Keratinocyte (primary cell): ENCODE results near the gene C2CD4A. TPM values are rescaled to one million over a fixed set of nuclear protein-coding genes. Genes with fewer than 3 reads are reported as not detected.

ENCODE experiments used
- DNase-seq: peaks from one replicate; pipeline ENCODE4 v3.0.0-alpha.2; 2011; ENCODE audit warnings: low read depth, missing footprints, low spot score
- FAIRE-seq: peaks from 2 replicates; lab custom pipeline; 2011; peaks lifted over from hg19 to GRCh38; lab: Jason Lieb, UNC
- H2AFZ ChIP-seq: 2 replicates; pipeline ENCODE4 v1.6.0; 2012; ENCODE audit warnings: low read length, control low read depth, inconsistent platforms; ENCODE audit not compliant: control insufficient read depth
- H3K27ac ChIP-seq: 2 replicates; pipeline ENCODE4 v1.5.1; 2011; ENCODE audit warnings: low read length; ENCODE audit not compliant: control insufficient read depth, insufficient read depth
- H3K27me3 ChIP-seq: 3 replicates; pipeline ENCODE4 v1.6.0; 2011; ENCODE audit warnings: low read length; ENCODE audit not compliant: control insufficient read depth, insufficient read depth; ENCODE audit errors: extremely low read depth
- H3K36me3 ChIP-seq, 2 experiments: 2 replicates in 1 of 2; 3 replicates in 1 of 2; pipeline ENCODE4 v1.5.1; 2011; ENCODE audit warnings: low read length in 2 of 2, mild to moderate bottlenecking in 1 of 2; ENCODE audit not compliant: control insufficient read depth in 2 of 2, insufficient read depth in 2 of 2; ENCODE audit errors: extremely low read depth in 1 of 2
- H3K4me1 ChIP-seq: 3 replicates; pipeline ENCODE4 v1.5.1; 2011; ENCODE audit warnings: low read length; ENCODE audit not compliant: control insufficient read depth, insufficient read depth; ENCODE audit errors: extremely low read depth
- H3K4me2 ChIP-seq: 3 replicates; pipeline ENCODE4 v1.6.0; 2011; ENCODE audit warnings: low read depth, low read length; ENCODE audit not compliant: control insufficient read depth, insufficient read depth; ENCODE audit errors: extremely low read depth
- H3K4me3 ChIP-seq, 3 experiments: fragments of 200-600 bp in 1 of 3; sonication (generic) in 1 of 3; 2 replicates in 2 of 3; 3 replicates in 1 of 3; pipeline ENCODE4 v1.5.1; 2011 to 2016; ENCODE audit warnings: low read length in 3 of 3, mild to moderate bottlenecking in 3 of 3, control low read depth in 2 of 3, inconsistent platforms in 1 of 3, low read depth in 1 of 3, mixed read lengths in 1 of 3, mixed run types in 1 of 3, moderate library complexity in 1 of 3; ENCODE audit not compliant: control insufficient read depth in 2 of 3, insufficient read depth in 2 of 3; ENCODE audit errors: extremely low read depth in 1 of 3
- H3K79me2 ChIP-seq: 2 replicates; pipeline ENCODE4 v1.6.0; 2012; ENCODE audit warnings: low read length; ENCODE audit not compliant: control insufficient read depth, insufficient read depth
- H3K9ac ChIP-seq: 3 replicates; pipeline ENCODE4 v1.6.0; 2011; ENCODE audit warnings: low read length; ENCODE audit not compliant: control insufficient read depth, insufficient read depth; ENCODE audit errors: extremely low read depth
- H3K9me1 ChIP-seq: 3 replicates; pipeline ENCODE4 v1.6.0; 2011; ENCODE audit warnings: low read length; ENCODE audit not compliant: control insufficient read depth, insufficient read depth; ENCODE audit errors: extremely low read depth
- H3K9me3 ChIP-seq: 2 replicates; pipeline ENCODE4 v1.5.1; 2012; ENCODE audit warnings: low read depth, low read length; ENCODE audit not compliant: control insufficient read depth
- H4K20me1 ChIP-seq: 3 replicates; pipeline ENCODE4 v1.6.0; 2011; ENCODE audit warnings: low read length; ENCODE audit not compliant: control insufficient read depth, insufficient read depth; ENCODE audit errors: extremely low read depth
- CTCF ChIP-seq, 3 experiments: IDR thresholded peaks in 1 of 3; conservative IDR thresholded peaks in 1 of 3; optimal IDR thresholded peaks in 1 of 3; 2 replicates in 2 of 3; 3 replicates in 1 of 3; pipeline versions ENCODE3 to v1.5.1; 2011; ENCODE audit warnings: low read length in 3 of 3, mild to moderate bottlenecking in 3 of 3, moderate library complexity in 2 of 3, control low read depth in 1 of 3, inconsistent platforms in 1 of 3; ENCODE audit not compliant: insufficient read depth in 2 of 3; ENCODE audit errors: extremely low read depth in 1 of 3
- EZH2 ChIP-seq: IDR thresholded peaks from one replicate; pipeline ENCODE4 v1.6.1; 2012; ENCODE audit warnings: inconsistent platforms, mild to moderate bottlenecking, low read length, moderate library complexity
- dilution Hi-C: fragments of 300-500 bp; cut with MboI; formaldehyde crosslinking; loops from one replicate; pipeline ENCODE4 v1.7.0; 2020; ENCODE audit warnings: low sequenced_read_pairs; ENCODE audit not compliant: extremely low pct_ligation_motif_present
- polyA plus RNA-seq, 5 experiments: library from polyadenylated mRNA; depleted of rRNA in 3 of 5; stranded (reverse) in 3 of 5; stranded (forward) in 1 of 5; unstranded in 1 of 5; fragments of >200 nt; gene quantifications; 1 replicate in 1 of 5; 2 replicates in 3 of 5; 3 replicates in 1 of 5; pipeline versions ENCODE4 v1.2.1 to v1.2.3, GENCODE V29; 2011 to 2012; ENCODE audit warnings: missing spikeins in 2 of 5, low read depth in 1 of 5, low replicate concordance in 1 of 5

C2CD4A gene
- polyA plus RNA-seq, 1 donor (not counting 4 experiments of a cell fraction or from before 2014, with no cell fraction given) = not detected

GRCh38 chr15:62068071-62068809 lies 1.5 kb downstream of the C2CD4A start:
- no peaks in the 10 kb centered on the region for H3K79me2 ChIP-seq
- no peak for FAIRE-seq
- dilution Hi-C loops = no loop called here
- peaks cover 23% of the 10 kb centered on the region for H3K4me1 ChIP-seq
- peaks cover 5% of the 10 kb centered on the region for H3K27me3 ChIP-seq
- H3K27ac ChIP-seq = no peak overlapping the region
- H3K4me3 ChIP-seq = peak overlapping the region; percentile 22 to 36 (median 34)
- H4K20me1 ChIP-seq = no peaks in the 10 kb centered on the region
- peak overlapping the region; percentile 52 for H3K4me2 ChIP-seq
- H3K9me1 ChIP-seq = no peaks in the 10 kb centered on the region
- H3K9me3 ChIP-seq = no peaks in the 10 kb centered on the region
- H2AFZ ChIP-seq = peak overlapping the region; percentile 32
- peak overlapping the region; percentile 16 for H3K9ac ChIP-seq
- TF ChIP-seq CTCF (optimal IDR thresholded peaks at IDR 0.05 in 1 of 3, IDR thresholded peaks at IDR 0.05 in 1 of 3, conservative IDR thresholded peaks at IDR 0.05 in 1 of 3; ENCODE audit: extremely low read depth in 1 of 3, insufficient read depth in 2 of 3, low read length in 3 of 3) (no peak), EZH2 (peak; percentile 46)
- DNase-seq = no peak
- H3K36me3 ChIP-seq = no peaks in the 10 kb centered on the region

- no peak overlapping the region for H2AFZ ChIP-seq
Observed at GRCh38 chr15:62068810-62069167, 2.0 kb downstream of the C2CD4A start.

More at GRCh38 chr15:62068810-62069167, 2.0 kb downstream of the C2CD4A start:
- Histone ChIP-seq H3K27ac (no peak overlapping the region), H3K9me3 (no peaks in the 10 kb centered on the region), H3K9me1 (no peaks in the 10 kb centered on the region), H3K4me3 (peak overlapping the region in 2 of 3 experiments; percentile 34 to 36), H3K4me2 (peak overlapping the region; percentile 52), H3K79me2 (no peaks in the 10 kb centered on the region), H3K27me3 (peaks cover 5% of the 10 kb centered on the region), H3K36me3 (no peaks in the 10 kb centered on the region), H3K9ac (peak overlapping the region; percentile 16), H3K4me1 (peaks cover 18% of the 10 kb centered on the region), H4K20me1 (no peaks in the 10 kb centered on the region)
- DNase-seq (no peak), FAIRE-seq (no peak)
- no peak for TF ChIP-seq EZH2
- dilution Hi-C loops = no loop called here
